PFSK-1 (cell line): ENCODE measurements around the gene SRSF4.

ENCODE experiments used
- FOXP2 ChIP-seq: optimal IDR thresholded peaks from 2 replicates; pipeline ENCODE3; 2011; ENCODE audit warnings: borderline replicate concordance, control low read depth, inconsistent platforms; ENCODE audit not compliant: insufficient read depth; ENCODE audit errors: extremely low read length, extremely low read depth
- POLR2AphosphoS5 ChIP-seq: IDR thresholded peaks from 2 replicates; pipeline ENCODE4 v1.6.1; 2012; ENCODE audit warnings: low read depth, mild to moderate bottlenecking, control low read depth, low read length, moderate library complexity
- REST ChIP-seq, 2 experiments: IDR thresholded peaks; 2 replicates each; pipeline versions ENCODE4 v1.6.1 to v1.8.0; 2011 to 2012; ENCODE audit warnings: low read depth in 2 of 2, low read length in 2 of 2, control low read depth in 1 of 2, inconsistent platforms in 1 of 2, mild to moderate bottlenecking in 1 of 2, moderate library complexity in 1 of 2; ENCODE audit not compliant: insufficient read depth in 1 of 2
- SIN3A ChIP-seq: IDR thresholded peaks from 2 replicates; pipeline ENCODE4 v1.6.1; 2012; ENCODE audit warnings: mild to moderate bottlenecking, low read length, moderate library complexity, borderline replicate concordance; ENCODE audit not compliant: insufficient read depth
- TAF1 ChIP-seq: IDR thresholded peaks from 2 replicates; pipeline ENCODE4 v1.6.1; 2012; ENCODE audit warnings: low read length, control low read depth, borderline replicate concordance; ENCODE audit not compliant: insufficient read depth

SRSF4 gene

GRCh38 chr1:29197590-29197924 lies 15.9 kb upstream of the SRSF4 start:
- TF ChIP-seq REST (IDR thresholded peaks at IDR 0.05; ENCODE audit: insufficient read depth in 1 of 2, low read depth in 2 of 2, low read length in 2 of 2) (no peak), FOXP2 (no peak), POLR2AphosphoS5 (no peak), TAF1 (no peak), SIN3A (no peak)

- no peak for TF ChIP-seq POLR2AphosphoS5
- TF ChIP-seq FOXP2 = no peak
- no peak for TF ChIP-seq TAF1
- no peak for TF ChIP-seq REST (IDR thresholded peaks at IDR 0.05; ENCODE audit: insufficient read depth in 1 of 2, low read depth in 2 of 2, low read length in 2 of 2)
- no peak for TF ChIP-seq SIN3A
Observed at GRCh38 chr1:29196863-29197589, 15.3 kb upstream of the SRSF4 start.

GRCh38 chr1:29195881-29196291 lies 14.2 kb upstream of the SRSF4 start:
- no peak for TF ChIP-seq REST (IDR thresholded peaks at IDR 0.05; ENCODE audit: insufficient read depth in 1 of 2, low read depth in 2 of 2, low read length in 2 of 2)
- no peak for TF ChIP-seq TAF1
- no peak for TF ChIP-seq POLR2AphosphoS5
- no peak for TF ChIP-seq FOXP2
- no peak for TF ChIP-seq SIN3A

GRCh38 chr1:29193879-29194455 lies 12.3 kb upstream of the SRSF4 start:
- TF ChIP-seq REST (IDR thresholded peaks at IDR 0.05; ENCODE audit: insufficient read depth in 1 of 2, low read depth in 2 of 2, low read length in 2 of 2) (no peak), SIN3A (no peak), POLR2AphosphoS5 (no peak), FOXP2 (no peak), TAF1 (no peak)
